ENCODE data around the gene OPN3. TPM values are rescaled to one million over a fixed set of nuclear protein-coding genes. Genes with fewer than 3 reads are reported as not detected.

Gene OPN3
- total RNA-seq, 1 donor from 2014 or later: 15.5 TPM

GRCh38 chr1:241640867-241641622, 876 bp upstream of the OPN3 start:
- intact Hi-C loops (cut with DNase I): no loop called here
- Histone ChIP-seq H3K36me3 (no peaks in the 10 kb centered on the region), H3K27ac (peak overlapping the region; percentile 57), H3K27me3 (no peaks in the 10 kb centered on the region), H3K4me3 (peak overlapping the region in 1 of 2 donors; percentile 97), H3K9me3 (no peaks in the 10 kb centered on the region), H3K4me1 (peaks cover 29% of the 10 kb centered on the region)
- no peak for DNase-seq (ENCODE audit: extremely low spot score in 2 of 2)
- peak in 1 of 2 donors; percentile 8 for TF ChIP-seq POLR2AphosphoS5 (IDR thresholded peaks at IDR 0.05; ENCODE audit: insufficient read depth in 1 of 2, low read depth in 1 of 2)
- no peak for TF ChIP-seq CTCF (IDR thresholded peaks at IDR 0.05)

GRCh38 chr1:241639623-241640148, 483 bp downstream of the OPN3 start:
- intact Hi-C loops (cut with DNase I): no loop called here
- no peak for TF ChIP-seq POLR2A (IDR thresholded peaks at IDR 0.05)
- no peak for TF ChIP-seq CTCF (IDR thresholded peaks at IDR 0.05)
- no peak for TF ChIP-seq POLR2AphosphoS5 (IDR thresholded peaks at IDR 0.05; ENCODE audit: insufficient read depth in 1 of 2, low read depth in 1 of 2)
- H3K27me3 ChIP-seq: no peaks in the 10 kb centered on the region

DNA sequence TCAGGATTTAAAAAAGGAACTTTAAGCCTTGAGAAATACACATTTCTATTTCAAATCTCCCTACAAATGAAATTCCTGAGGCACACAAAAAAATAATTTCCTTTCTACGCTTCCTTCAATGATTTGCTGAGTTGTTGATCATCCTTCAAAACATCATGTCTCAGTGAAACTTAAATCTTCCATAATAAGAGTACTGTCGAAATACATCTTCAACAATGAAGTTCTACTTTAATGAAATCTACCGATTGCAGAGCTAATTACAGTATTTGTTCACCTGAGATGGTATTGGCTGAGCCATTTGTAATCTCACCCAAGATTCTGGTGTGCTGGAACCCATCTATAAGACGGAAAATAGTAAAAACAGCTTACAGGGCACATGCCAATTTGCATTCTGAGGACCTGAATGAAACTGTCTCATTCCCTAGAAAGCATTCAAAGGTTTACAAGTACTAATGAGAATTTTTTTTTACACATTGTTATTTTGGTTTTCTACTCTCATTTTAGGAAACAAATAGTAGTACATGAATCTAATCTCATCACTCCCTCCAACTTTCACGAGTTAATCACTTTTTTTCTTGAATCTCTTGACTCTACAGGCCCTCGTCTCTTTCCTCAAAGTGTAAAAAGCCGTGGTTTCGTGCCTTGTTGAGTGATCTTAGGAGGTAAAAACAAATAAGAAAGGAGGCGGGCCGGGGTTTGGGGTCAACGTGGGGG, 1.1 kb downstream of the OPN3 start:
- DNase-seq (ENCODE audit: extremely low spot score in 2 of 2): no peak
- intact Hi-C loops (cut with DNase I): no loop called here
- TF ChIP-seq POLR2A (IDR thresholded peaks at IDR 0.05) (no peak), POLR2AphosphoS5 (IDR thresholded peaks at IDR 0.05; ENCODE audit: insufficient read depth in 1 of 2, low read depth in 1 of 2) (no peak), CTCF (IDR thresholded peaks at IDR 0.05) (no peak)
- Histone ChIP-seq H3K4me1 (peaks cover 29% of the 10 kb centered on the region), H3K4me3 (peak overlapping the region; percentile 84 to 97), H3K27me3 (no peaks in the 10 kb centered on the region), H3K36me3 (peaks cover 0 to 9% of the 10 kb centered on the region in 2 donors), H3K27ac (peak overlapping the region; percentile 81), H3K9me3 (no peaks in the 10 kb centered on the region)

More at GRCh38 chr1:241639623-241640148, 483 bp downstream of the OPN3 start:
- DNase-seq (ENCODE audit: extremely low spot score in 2 of 2): no peak
- H3K9me3 ChIP-seq: no peaks in the 10 kb centered on the region
- H3K27ac ChIP-seq: peak overlapping the region; percentile 81
- H3K4me3 ChIP-seq: peak overlapping the region; percentile 84 to 97
- H3K4me1 ChIP-seq: peaks cover 29% of the 10 kb centered on the region
- H3K36me3 ChIP-seq: peaks cover 0 to 9% of the 10 kb centered on the region in 2 donors

- intact Hi-C loops (cut with DNase I): no loop called here
- Histone ChIP-seq H3K4me1 (peaks cover 29% of the 10 kb centered on the region), H3K27ac (no peak overlapping the region), H3K4me3 (peak overlapping the region in 1 of 2 donors; percentile 97), H3K36me3 (peaks cover 0 to 9% of the 10 kb centered on the region in 2 donors), H3K27me3 (no peaks in the 10 kb centered on the region), H3K9me3 (no peaks in the 10 kb centered on the region)
- TF ChIP-seq POLR2AphosphoS5 (IDR thresholded peaks at IDR 0.05; ENCODE audit: insufficient read depth in 1 of 2, low read depth in 1 of 2): no peak
- no peak for TF ChIP-seq POLR2A (IDR thresholded peaks at IDR 0.05)
- no peak for TF ChIP-seq CTCF (IDR thresholded peaks at IDR 0.05)
- DNase-seq (ENCODE audit: extremely low spot score in 2 of 2): no peak
Observed at GRCh38 chr1:241638099-241638682, 2.0 kb downstream of the OPN3 start.

Measured in vagina (tissue), 2 donors.